HG02588 (cell line): ENCODE results near the gene GUK1.
"Not testable (repeated sequence)": the region's sequence is repeated elsewhere in the genome, so short reads cannot be mapped to it uniquely, and the experiment has no call there.

Experiments used
- ATAC-seq: cut with Tn5 transposase; IDR thresholded peaks from one replicate; pipeline ENCODE4 v1.9.1; 2021; ENCODE audit warnings: mild to moderate bottlenecking, moderate library complexity; ENCODE audit not compliant: unreplicated experiment

GUK1 gene

GRCh38 chr1:228104526-228105269 lies 35.4 kb upstream of the GUK1 start:
- ATAC-seq: no peak

GRCh38 chr1:228105270-228105995 lies 34.6 kb upstream of the GUK1 start:
- ATAC-seq: no peak

GRCh38 chr1:228105996-228106799 lies 33.9 kb upstream of the GUK1 start:
- no peak for ATAC-seq

GRCh38 chr1:228106800-228107054 lies 33.4 kb upstream of the GUK1 start:
- no peak for ATAC-seq

- ATAC-seq: no peak
These were observed 32.4 kb upstream of the GUK1 start for GRCh38 chr1:228107636-228108035.

- ATAC-seq: no peak
These were observed 31.9 kb upstream of the GUK1 start for GRCh38 chr1:228108055-228108690.

- ATAC-seq: no peak
These were observed 31.4 kb upstream of the GUK1 start for GRCh38 chr1:228108742-228109072.

GRCh38 chr1:228109073-228109961 lies 30.8 kb upstream of the GUK1 start, which contains the start of gene MRPL55:
TSS of gene MRPL55 (minus strand) at chr1:228109299. CDS start at chr1:228108260, 1,039 bp downstream.
- peak; percentile 90 for ATAC-seq

GRCh38 chr1:228109962-228110488 lies 30.1 kb upstream of the GUK1 start:
- no peak for ATAC-seq

- ATAC-seq: no peak
These were observed 29.5 kb upstream of the GUK1 start for GRCh38 chr1:228110556-228110955.

- ATAC-seq: not testable (repeated sequence)
These were observed 28.8 kb upstream of the GUK1 start for GRCh38 chr1:228111315-228111714.

- ATAC-seq: no peak
These were observed 27.9 kb upstream of the GUK1 start for GRCh38 chr1:228112167-228112566.

GRCh38 chr1:228112617-228113016 lies 27.5 kb upstream of the GUK1 start:
- ATAC-seq: no peak

GRCh38 chr1:228114827-228115226 lies 25.3 kb upstream of the GUK1 start:
- ATAC-seq: no peak

- ATAC-seq: no peak
These were observed 22.7 kb upstream of the GUK1 start for GRCh38 chr1:228117335-228117734.

- ATAC-seq: no peak
These were observed 22.0 kb upstream of the GUK1 start for GRCh38 chr1:228118040-228118439.

- no peak for ATAC-seq
These were observed 19.7 kb upstream of the GUK1 start for GRCh38 chr1:228120351-228120750.

GRCh38 chr1:228120857-228121489 lies 19.1 kb upstream of the GUK1 start:
- no peak for ATAC-seq

- ATAC-seq: no peak
These were observed 17.1 kb upstream of the GUK1 start for GRCh38 chr1:228122921-228123441.
